Activated T-cell treated with anti-CD3 and anti-CD28 coated beads for 48 hours (primary cell): Measurements from ENCODE around the gene LAMP5.

Experiments used
- DNase-seq: peaks from one replicate; pipeline ENCODE4 v3.0.0-alpha.2; 2020; ENCODE audit warnings: low read depth

LAMP5 gene

GRCh38 chr20:9535449-9535848, 21.1 kb downstream of the LAMP5 start:
- no peak for DNase-seq

GRCh38 chr20:9543214-9543613, 28.8 kb downstream of the LAMP5 start:
- no peak for DNase-seq

DNA sequence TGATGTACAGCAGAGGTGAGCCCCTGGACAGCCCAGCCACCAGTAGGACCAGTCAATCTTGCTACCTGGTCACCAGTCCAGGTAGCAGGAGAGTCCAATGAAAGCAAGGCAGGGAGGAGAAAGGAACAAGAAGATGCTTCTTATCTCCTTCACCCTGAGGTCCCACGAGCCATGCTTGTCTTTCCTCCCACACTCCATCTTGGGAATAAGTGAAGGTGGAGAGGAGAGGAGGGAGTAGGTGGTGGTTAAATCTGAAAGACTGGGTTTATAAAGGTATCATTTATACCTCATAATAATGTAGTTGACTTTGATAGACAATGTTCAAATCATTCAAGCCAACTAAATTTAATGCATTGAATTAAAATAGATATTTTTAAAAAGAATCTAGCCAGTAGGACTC, 35.9 kb downstream of the LAMP5 start:
- no peak for DNase-seq

GRCh38 chr20:9550871-9551270, 36.5 kb downstream of the LAMP5 start:
- no peak for DNase-seq

DNA sequence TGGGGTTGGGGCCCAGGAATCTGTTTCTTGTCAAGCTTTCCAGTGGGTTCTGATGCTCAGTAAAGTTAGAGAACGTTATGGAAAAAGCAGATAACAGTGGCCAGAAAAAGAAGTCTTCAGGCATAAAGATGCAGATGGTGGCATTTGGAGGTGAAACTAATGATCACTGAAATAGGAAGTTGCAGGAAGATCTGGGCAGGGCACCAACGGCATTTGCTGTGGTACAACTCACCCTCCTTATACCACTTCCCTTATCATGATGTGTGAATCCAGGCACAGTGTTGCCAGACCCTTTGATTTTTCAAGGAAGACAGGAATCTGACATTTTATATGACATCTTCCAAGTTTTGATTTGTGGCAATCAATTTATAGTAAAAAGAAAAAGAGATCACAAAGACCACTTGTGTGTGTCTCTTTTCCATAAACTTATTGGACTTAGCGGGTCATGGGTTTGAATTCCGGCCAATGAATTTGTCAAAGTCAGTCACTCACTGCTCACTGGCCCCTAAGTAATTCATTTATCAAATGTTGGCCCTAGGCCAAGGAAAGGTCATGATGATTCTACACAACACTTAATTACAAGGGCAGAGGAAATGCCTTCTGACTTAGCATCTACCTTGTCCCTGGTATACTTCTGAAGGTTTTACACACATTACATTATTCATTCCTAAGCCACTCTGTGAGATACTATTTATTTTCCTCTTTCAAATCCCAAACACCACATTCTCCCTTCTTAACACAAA, 37.6 kb downstream of the LAMP5 start:
- no peak for DNase-seq

- no peak for DNase-seq
Measured at GRCh38 chr20:9555781-9556180, 41.4 kb downstream of the LAMP5 start.

DNA sequence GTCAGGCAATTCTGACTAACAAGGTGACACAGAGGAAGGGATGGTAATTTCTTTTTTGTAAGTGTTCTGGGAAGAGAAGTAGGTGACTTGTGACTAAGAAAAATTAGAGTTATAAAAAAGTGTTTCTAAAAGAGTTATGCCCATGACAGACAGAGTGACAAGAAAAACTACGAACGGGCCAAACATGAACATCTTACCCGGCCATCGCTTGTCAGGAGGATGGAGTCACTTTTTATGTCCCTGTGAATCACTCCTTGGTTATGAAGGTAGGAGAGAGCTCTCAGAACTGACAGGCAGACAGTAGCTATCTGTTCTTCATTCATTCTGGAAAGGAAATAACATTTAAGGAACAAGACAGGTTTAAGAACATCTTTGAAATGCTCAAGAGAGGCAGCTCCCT, 43.0 kb downstream of the LAMP5 start:
- no peak for DNase-seq

- DNase-seq: no peak
Measured at GRCh38 chr20:9565910-9566550, 51.6 kb downstream of the LAMP5 start.

DNA sequence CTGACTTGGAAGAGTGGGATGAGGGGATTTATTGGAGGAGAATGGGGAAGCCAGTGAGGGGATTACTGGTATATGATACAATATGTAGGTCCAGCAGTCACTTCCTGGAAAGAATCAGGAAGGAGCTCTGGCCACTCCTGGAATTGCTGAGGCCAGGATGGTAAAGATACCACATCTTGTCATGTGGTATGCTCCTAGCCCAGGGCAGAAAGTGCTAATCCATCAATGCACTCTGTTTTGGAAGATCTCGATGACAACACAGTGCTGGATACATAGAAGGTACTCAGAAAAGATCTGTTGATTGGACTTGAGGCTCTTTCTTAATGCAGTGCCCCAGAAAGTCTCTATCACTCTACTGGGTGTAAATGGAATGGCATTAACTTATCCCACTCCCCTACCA, 52.6 kb downstream of the LAMP5 start:
- no peak for DNase-seq

DNA sequence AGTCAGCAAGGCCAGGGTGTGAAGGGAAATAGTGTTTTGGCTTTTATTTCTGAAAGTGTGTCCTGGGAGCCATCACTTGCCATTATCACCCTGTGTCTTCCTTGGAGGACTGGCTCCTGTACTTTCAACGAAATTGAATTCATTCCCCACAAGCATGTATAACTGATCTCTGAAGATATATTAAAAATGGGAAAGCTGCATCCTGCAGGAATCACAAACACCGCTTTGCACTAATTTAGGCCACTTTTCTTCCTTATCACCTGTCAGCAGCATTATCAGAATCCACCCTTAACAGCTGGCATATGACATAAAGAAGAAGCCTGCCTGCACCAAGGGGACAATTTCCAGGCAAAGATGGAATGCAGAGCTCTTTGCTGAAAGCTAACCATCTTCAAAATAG, 56.2 kb downstream of the LAMP5 start:
- no peak for DNase-seq

- no peak for DNase-seq
Measured at GRCh38 chr20:9571783-9572182, 57.4 kb downstream of the LAMP5 start.

- no peak for DNase-seq
Measured at GRCh38 chr20:9572670-9573069, 58.3 kb downstream of the LAMP5 start.

- no peak for DNase-seq
Measured at GRCh38 chr20:9573335-9574151, 59.2 kb downstream of the LAMP5 start.

DNA sequence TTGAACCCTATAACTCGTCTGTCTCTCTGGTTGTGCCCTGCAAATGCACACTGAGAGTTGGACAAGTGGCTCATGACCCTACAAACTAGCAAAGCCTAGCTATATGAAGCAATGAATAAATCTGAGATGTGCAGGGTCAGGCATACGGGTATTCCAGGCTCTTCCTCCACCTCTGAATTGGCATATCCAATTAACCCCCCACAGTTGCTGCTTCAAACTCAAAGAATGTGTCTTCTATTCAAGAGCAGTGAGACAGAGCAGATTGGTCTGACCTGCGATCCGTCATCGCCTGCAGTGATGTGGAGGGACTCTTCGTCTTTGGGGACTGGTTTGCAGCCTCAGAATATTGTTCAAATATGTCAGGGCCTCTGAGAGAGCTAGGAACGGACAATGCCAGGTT, 59.8 kb downstream of the LAMP5 start:
- no peak for DNase-seq

DNA sequence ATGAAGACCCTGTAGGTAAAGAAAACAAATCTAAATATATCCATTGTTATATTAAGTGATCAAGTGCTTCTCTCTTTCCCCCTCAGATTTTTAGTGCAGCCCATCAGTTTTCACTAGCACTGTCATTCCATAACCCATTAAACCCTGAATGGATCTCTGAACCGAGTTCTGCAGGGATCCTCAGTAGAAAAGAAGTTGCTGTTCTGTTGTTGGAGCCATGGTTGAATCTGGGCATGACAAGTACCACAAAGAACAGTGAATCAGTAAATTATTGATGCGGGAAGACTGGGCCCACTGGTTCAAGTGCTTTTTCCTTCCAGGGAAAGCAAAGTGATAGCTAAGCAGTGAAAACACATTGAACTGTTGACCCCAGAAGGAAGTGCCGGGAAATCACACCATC, 60.4 kb downstream of the LAMP5 start:
- DNase-seq: no peak

- no peak for DNase-seq
Measured at GRCh38 chr20:9575836-9576235, 61.4 kb downstream of the LAMP5 start.

GRCh38 chr20:9576695-9577094, 62.3 kb downstream of the LAMP5 start:
- no peak for DNase-seq

GRCh38 chr20:9577397-9577796, 63.0 kb downstream of the LAMP5 start:
- DNase-seq: no peak

GRCh38 chr20:9578594-9578993, 64.2 kb downstream of the LAMP5 start:
- DNase-seq: no peak
